ENCODE data around the gene PGAM2. TPM values are rescaled to one million over a fixed set of nuclear protein-coding genes. Genes with fewer than 3 reads are reported as not detected.
A peak's percentile ranks its signal among the peaks of the same experiment; 100 is the strongest.
"Not testable (repeated sequence)": the region's sequence is repeated elsewhere in the genome, so short reads cannot be mapped to it uniquely, and the experiment has no call there.

Gene PGAM2
- total RNA-seq, 1 donor from 2014 or later = 1,123 TPM

- peak; percentile 99 for DNase-seq (ENCODE audit: missing footprints)
- intact Hi-C loops (cut with DNase I) = not testable (repeated sequence)
- peak; percentile 98 for ATAC-seq
These were observed 46.2 kb downstream of the PGAM2 start for GRCh38 chr7:44018857-44019807.

- DNase-seq (ENCODE audit: missing footprints); ATAC-seq; intact Hi-C loops (cut with DNase I): not testable (repeated sequence)
These were observed 50.3 kb downstream of the PGAM2 start for GRCh38 chr7:44015090-44015489.

Small RNAs within 50 kb of the gene (microRNA-seq; reads per million reads assigned to microRNA genes)
- gene MIR6837 (not detected), gene MIR6838 (1.1 reads per million)

Other genes with a start within 250 kb of the PGAM2 start
- gene MRPS24, start 196.1 kb downstream of the PGAM2 start, total RNA-seq = 193 TPM
- gene URGCP, start 159.0 kb downstream of the PGAM2 start, total RNA-seq = 44.4 TPM
- gene UBE2D4, start 139.1 kb downstream of the PGAM2 start, total RNA-seq = 51.2 TPM
- gene SPDYE1, start 67.7 kb downstream of the PGAM2 start, total RNA-seq = not detected
- 36.0 TPM for gene DBNL, start 20.9 kb downstream of the PGAM2 start, total RNA-seq
- 16.1 TPM for gene POLM, start 17.0 kb upstream of the PGAM2 start, total RNA-seq
- 13.6 TPM for gene AEBP1, start 38.8 kb upstream of the PGAM2 start, total RNA-seq
- gene POLD2, start 58.0 kb upstream of the PGAM2 start, total RNA-seq = 87.3 TPM
- 3,838 TPM for gene MYL7, start 75.8 kb upstream of the PGAM2 start, total RNA-seq
- 1.8 TPM for gene GCK, start 123.9 kb upstream of the PGAM2 start, total RNA-seq
- 58.0 TPM for gene YKT6, start 135.4 kb upstream of the PGAM2 start, total RNA-seq

Measured in Right ventricle myocardium inferior (tissue), 1 donor.